ENCODE measurements around the gene SPECC1L.

Gene SPECC1L

GRCh38 chr22:24404561-24405275 lies 134.1 kb downstream of the SPECC1L start:
- DNase-seq: no peak

GRCh38 chr22:24405631-24406321 lies 135.1 kb downstream of the SPECC1L start:
- DNase-seq: no peak

GRCh38 chr22:24406322-24407277 lies 136.0 kb downstream of the SPECC1L start:
- DNase-seq: no peak

GRCh38 chr22:24407278-24407665 lies 136.6 kb downstream of the SPECC1L start:
- DNase-seq: no peak

GRCh38 chr22:24407884-24408283 lies 137.3 kb downstream of the SPECC1L start:
- DNase-seq: no peak

GRCh38 chr22:24408630-24409029 lies 138.0 kb downstream of the SPECC1L start:
- no peak for DNase-seq

- no peak for DNase-seq
Observed at GRCh38 chr22:24409707-24410106, 139.1 kb downstream of the SPECC1L start.

- DNase-seq: no peak
Observed at GRCh38 chr22:24410110-24410856, 139.7 kb downstream of the SPECC1L start.

- DNase-seq: no peak
Observed at GRCh38 chr22:24411256-24412004, 140.8 kb downstream of the SPECC1L start.

GRCh38 chr22:24412274-24412673 lies 141.6 kb downstream of the SPECC1L start:
- no peak for DNase-seq

GRCh38 chr22:24413271-24413670 lies 142.6 kb downstream of the SPECC1L start:
- no peak for DNase-seq

GRCh38 chr22:24413736-24414385 lies 143.2 kb downstream of the SPECC1L start:
- no peak for DNase-seq

- DNase-seq: no peak
Observed at GRCh38 chr22:24414523-24414922, 143.9 kb downstream of the SPECC1L start.

GRCh38 chr22:24414984-24415945 lies 144.6 kb downstream of the SPECC1L start:
- no peak for DNase-seq

- DNase-seq: peak; percentile 50
Observed at GRCh38 chr22:24416095-24416494, 145.5 kb downstream of the SPECC1L start.

- DNase-seq: no peak
Observed at GRCh38 chr22:24416611-24417010, 146.0 kb downstream of the SPECC1L start.

- DNase-seq: no peak
Observed at GRCh38 chr22:24417200-24417599, 146.6 kb downstream of the SPECC1L start.

- DNase-seq: no peak
Observed at GRCh38 chr22:24417901-24418641, 147.4 kb downstream of the SPECC1L start.

- DNase-seq: no peak
Observed at GRCh38 chr22:24418786-24419474, 148.3 kb downstream of the SPECC1L start.
